HG02943 (cell line): ENCODE results near the gene TMEM236.

ENCODE experiments used
- ATAC-seq: cut with Tn5 transposase; IDR thresholded peaks from one replicate; pipeline ENCODE4 v1.9.1; 2021; ENCODE audit warnings: mild to moderate bottlenecking, low read depth, moderate library complexity; ENCODE audit not compliant: unreplicated experiment

The TMEM236 gene

GRCh38 chr10:17737027-17737965 is 14.7 kb upstream of the TMEM236 start:
- ATAC-seq = no peak

GRCh38 chr10:17740668-17741067 is 11.3 kb upstream of the TMEM236 start:
- no peak for ATAC-seq

GRCh38 chr10:17742918-17743317 is 9.1 kb upstream of the TMEM236 start:
- ATAC-seq = no peak

DNA sequence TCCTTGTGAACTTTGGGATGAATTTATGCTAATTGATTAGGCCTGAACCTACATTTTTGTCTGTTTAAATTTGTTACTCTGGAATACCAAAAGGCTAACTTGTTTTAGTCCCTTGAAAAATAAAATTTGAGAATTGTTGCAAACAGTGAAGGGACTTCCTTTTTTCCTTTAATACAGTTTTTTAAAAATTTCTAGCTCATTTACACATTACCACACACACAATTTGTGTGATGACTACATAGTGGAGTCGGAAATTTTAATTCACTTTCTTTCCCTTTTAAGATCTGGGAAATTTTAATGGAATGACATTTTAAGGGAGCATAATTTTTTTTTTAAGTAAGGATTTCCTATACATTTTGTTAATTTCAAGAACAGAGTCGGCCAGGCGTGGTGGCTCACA is 8.6 kb upstream of the TMEM236 start:
- ATAC-seq = no peak

DNA sequence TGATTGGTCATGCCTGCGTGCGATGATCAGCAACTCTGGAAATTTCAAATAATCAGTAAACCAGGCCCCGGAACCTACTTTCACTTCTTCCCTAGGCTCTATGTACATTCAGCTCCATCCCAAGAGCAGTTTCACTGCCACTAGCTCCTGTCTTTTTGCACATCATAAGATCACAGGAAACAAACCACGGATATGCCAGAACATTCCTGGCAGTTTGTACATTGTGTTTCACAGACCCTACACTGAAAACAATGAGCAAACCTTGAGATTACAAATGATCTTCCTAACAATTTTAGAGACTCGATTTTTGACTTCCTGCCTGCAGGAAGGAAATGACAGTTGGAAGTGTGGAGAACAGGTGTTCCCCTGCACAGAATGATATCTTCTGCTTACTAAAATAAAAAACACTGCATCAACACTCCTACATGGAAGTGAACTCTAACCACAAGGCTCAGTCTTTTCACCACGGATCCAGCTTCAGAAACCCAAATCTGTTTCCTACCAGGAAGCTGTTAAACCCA is 7.6 kb upstream of the TMEM236 start:
- no peak for ATAC-seq

DNA sequence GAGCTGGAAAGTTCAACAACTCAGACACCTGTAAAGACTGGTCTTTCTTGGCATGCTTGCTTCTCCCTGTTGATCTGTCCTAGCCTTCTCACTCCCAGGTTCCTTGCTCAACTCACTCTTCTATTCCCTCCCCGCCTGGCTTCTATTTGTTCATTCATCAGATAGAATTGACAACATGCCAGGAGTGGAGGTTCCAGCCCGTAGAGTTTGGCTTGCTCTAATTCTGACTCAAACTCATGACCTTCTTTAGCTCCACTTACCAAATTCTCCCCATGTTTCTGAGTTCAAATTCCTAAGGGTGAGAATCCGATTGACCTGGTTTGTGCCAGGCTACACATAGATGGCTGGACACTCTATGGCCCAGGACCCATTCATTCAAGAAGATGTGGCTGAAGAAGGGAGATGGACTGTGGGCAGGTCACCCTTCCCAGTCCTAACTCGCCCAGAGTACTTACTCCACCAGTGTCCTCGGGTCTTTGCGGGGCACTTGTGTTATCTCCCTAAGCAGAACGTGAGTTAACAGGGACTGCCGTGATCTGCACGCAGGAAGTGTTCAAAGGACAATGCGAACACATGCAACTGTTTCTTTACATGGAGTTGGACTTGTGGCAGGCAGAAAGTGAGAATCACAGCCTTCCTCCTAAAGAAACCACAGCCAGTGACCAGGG is 4.0 kb upstream of the TMEM236 start:
- no peak for ATAC-seq

- ATAC-seq = no peak
Observed at GRCh38 chr10:17749890-17750289, 2.1 kb upstream of the TMEM236 start.

DNA sequence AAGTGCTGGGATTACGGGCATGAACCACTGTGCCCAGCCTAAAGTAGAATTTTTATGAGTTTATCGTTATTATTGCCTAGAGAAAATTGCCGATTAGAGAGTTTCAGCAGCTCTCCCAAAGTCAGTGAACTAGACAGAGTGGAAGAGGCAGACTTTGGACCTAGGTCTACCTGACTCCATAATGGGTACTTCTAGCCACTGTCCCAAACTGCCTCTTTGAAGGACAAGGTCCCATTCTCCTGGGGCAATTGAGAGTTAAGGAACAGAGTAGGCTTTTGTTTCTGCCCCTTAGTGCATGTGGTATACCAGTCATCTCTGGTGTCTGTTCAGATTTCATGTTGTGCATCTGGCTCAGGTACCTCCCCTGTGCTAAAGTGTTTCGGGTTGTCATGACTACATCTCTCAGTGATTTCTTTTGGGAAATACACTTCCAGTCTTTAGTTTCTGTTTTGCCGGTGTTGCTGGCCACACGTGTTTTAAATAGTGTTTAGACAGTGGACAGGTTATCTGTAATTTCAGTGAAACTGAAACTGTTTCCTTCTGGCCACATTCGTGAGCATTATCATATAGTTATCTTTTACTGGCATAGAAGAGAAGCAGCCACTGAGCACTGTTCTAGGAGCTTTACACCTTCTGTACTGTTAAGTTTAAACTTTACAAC is 4.7 kb downstream of the TMEM236 start:
- peak; percentile 90 for ATAC-seq

DNA sequence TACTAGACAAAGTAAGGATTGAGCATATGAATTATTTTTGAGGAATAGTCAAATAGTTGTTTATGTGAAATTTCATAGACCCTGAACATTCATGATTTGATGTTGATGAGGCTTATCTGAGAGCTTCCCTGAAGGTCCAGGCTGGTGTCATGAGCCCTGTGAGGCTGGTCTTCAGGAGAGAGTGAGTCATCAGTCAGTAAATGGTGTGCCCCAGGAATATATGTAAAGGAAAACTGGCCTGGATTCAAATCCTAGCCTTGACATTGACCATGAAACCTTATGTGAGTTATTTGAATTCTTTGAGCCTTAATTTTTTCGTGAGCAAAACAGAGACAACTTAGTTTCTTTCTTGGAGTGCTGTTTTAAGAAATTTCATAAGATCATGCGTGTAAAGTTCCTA is 6.2 kb downstream of the TMEM236 start:
- ATAC-seq = no peak

DNA sequence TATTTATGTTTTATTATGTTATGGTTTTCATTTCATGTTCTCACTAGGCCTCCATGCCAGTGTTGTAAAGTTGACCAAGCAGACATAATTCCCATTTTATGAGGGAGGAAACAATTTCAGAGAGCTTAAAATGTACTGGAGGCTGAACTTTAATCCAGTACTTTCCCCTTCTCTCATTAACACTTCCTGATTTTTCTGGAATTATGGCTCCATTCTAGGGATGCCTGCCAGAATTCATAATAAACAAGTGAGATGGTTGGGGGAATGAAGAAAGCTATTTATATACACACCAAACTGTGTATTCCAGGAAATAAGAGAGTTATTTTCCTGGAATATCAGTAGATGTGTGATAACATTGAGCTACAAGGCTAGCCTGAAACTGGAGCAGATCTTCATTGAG is 6.9 kb downstream of the TMEM236 start:
- no peak for ATAC-seq

GRCh38 chr10:17764142-17764541 is 12.1 kb downstream of the TMEM236 start:
- no peak for ATAC-seq

DNA sequence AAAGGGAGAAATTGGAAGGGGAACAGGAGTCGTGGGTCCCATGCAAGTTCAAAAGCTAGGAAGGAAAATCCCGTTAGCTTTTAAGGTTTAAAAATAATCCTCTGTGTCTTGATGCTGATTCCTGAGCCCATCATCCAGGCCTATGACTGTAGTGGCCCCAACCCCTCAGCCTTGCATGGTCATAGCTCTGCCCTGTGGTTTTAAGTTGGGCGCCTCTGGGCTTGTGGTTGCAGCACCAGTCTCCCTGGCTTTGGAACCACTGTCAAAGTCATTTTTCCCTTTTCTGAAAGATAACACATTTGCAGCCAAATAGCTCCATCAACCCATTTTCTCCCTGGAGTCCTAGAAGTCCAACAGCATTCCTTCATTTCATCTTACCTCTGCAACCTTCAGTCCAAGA is 13.6 kb downstream of the TMEM236 start:
- no peak for ATAC-seq

GRCh38 chr10:17766731-17767130 is 14.7 kb downstream of the TMEM236 start:
- ATAC-seq = no peak

DNA sequence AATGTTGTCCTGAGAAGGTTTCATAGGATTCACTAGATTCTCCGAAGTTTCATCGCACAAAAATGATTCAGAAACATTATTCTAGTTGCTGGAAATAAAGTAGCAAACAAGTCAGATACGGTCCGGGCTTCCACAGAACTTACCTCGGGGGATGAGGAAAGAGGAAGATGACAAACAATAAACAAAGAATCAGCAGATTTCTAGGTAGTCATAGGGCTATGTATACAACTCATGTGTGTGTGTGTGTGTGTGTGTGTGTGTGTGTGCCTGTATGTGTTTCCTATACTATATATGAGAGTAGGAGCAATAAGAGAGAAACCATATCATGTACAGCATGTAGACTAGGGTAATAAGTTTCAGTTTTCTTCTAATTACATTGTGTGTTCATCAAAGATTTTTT is 16.5 kb downstream of the TMEM236 start:
- ATAC-seq = no peak

DNA sequence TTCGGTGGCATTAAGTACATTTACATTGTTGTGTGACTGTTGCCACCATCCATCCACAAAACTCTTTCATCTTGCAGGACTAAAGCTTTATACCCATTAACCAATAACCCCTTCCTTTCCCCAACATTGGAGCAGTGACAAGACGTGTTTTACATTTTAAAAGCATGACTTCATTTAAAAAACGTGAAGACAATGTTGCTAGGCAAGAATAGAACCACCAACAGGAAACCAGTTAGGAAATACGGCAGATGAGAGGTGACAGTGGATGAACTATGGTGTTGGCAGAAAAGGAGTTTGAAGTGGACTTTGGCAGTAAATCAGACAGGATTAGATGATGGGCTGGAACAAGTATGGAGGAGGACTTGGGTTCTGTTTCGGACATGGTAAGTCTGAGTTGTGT is 17.0 kb downstream of the TMEM236 start:
- no peak for ATAC-seq

DNA sequence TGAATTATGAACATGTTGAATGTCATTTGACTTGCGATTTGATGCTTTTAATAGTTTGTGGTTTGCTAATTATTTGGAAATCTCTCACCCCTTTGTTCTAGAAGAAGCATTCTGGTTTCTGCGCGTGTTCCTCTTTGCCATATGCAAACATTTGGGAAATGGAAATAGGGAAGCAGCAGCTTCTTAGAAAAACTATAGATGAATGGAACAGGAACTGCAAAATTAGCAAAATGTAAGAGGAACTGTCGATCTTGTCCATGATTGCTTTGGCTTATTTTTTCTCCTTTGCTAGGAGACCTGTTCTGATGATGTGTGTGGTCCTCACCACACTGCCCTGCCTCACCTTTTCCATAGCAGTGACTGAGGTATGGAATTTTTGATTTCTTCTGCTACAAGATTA is 19.0 kb downstream of the TMEM236 start:
- no peak for ATAC-seq

- no peak for ATAC-seq
Observed at GRCh38 chr10:17779784-17780183, 27.8 kb downstream of the TMEM236 start.

- no peak for ATAC-seq
Observed at GRCh38 chr10:17780727-17781126, 28.7 kb downstream of the TMEM236 start.

- no peak for ATAC-seq
Observed at GRCh38 chr10:17781856-17782255, 29.9 kb downstream of the TMEM236 start.

DNA sequence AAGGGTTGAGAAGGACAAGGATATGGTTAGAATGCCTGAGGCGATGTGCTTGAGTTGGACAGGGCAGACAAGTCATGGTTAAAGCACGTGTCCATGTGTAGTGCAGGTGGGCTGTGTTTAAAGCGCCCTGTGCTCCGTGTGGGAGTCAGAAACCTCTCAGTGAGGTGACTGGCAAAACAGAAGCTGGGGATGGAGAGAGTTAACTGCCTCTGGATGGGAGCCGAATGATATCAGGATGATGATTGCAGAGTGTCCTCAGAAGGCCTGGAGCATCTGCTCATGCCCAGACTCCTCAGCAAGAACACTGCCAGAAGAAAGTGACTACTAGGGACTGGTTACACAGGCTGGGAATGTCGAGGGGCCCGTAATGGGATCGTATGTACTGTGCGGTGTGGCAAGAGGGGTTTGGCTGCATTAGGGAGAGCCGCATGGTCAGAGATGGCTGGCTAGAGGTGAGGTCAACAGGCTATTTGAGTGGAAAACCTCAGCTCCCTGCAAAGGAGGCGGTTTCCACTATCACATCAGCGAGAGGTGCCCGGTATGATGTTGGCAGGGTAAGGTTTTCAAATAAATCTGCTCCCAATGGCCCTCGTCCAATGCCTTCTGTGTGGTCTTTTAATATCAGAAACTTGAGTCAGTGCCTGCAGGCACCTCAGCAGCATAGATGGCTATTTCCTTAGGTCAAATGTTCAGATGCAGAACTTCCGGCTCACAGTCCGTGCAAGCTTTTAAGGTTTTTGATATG is 31.1 kb downstream of the TMEM236 start:
- ATAC-seq = no peak
